ENCODE data around the gene NRARP.

The NRARP gene

DNA sequence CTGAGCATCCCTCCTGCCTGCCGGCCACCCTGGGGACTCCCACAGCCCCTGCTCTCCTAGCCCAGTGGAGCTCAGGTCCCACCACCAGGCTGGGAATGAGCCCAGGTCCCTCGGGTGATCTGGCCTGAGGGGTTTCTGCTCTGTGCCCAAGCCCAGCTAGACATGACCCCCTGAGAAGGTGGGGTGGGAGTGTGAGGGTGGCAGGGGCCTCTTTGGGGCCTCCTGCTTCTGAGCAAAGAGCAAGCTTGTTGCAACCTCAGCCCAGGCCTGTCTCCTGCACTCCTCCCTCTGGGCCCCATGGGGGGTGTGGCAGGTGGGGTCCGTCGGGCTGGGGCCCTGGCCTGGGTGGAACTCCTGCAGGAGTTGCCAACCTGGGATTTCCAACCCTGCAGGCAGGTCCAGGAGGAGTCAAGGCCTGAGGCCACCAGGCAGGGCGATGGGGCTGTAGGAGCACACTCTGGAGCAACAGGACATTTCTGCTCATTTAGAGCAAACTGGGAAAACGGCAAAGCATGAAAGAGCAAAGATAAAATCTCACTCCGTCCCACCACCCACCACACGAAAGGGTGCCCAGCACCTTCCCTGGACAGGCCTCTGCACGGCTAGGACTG lies 11.4 kb upstream of the NRARP start (continued):
- TF ChIP-seq, protein P1, sequence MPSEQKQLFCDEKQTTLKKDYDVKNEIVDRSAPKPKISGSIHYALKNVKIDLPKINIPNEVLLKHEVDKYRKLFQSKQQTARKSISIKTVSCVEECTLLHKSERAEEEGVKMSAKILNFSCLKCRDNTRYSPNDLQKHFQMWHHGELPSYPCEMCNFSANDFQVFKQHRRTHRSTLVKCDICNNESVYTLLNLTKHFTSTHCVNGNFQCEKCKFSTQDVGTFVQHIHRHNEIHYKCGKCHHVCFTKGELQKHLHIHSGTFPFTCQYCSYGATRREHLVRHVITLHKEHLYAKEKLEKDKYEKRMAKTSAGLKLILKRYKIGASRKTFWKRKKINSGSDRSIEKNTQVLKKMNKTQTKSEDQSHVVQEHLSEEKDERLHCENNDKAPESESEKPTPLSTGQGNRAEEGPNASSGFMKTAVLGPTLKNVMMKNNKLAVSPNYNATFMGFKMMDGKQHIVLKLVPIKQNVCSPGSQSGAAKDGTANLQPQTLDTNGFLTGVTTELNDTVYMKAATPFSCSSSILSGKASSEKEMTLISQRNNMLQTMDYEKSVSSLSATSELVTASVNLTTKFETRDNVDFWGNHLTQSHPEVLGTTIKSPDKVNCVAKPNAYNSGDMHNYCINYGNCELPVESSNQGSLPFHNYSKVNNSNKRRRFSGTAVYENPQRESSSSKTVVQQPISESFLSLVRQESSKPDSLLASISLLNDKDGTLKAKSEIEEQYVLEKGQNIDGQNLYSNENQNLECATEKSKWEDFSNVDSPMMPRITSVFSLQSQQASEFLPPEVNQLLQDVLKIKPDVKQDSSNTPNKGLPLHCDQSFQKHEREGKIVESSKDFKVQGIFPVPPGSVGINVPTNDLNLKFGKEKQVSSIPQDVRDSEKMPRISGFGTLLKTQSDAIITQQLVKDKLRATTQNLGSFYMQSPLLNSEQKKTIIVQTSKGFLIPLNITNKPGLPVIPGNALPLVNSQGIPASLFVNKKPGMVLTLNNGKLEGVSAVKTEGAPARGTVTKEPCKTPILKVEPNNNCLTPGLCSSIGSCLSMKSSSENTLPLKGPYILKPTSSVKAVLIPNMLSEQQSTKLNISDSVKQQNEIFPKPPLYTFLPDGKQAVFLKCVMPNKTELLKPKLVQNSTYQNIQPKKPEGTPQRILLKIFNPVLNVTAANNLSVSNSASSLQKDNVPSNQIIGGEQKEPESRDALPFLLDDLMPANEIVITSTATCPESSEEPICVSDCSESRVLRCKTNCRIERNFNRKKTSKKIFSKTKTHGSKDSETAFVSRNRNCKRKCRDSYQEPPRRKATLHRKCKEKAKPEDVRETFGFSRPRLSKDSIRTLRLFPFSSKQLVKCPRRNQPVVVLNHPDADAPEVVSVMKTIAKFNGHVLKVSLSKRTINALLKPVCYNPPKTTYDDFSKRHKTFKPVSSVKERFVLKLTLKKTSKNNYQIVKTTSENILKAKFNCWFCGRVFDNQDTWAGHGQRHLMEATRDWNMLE (tag by site-specific recombination; conservative IDR thresholded peaks at IDR 0.05; ENCODE audit: low read depth): no peak
- peak; percentile 22; the same call in 1 of the 2 replicates for TF ChIP-seq ZIC2 (tag by site-specific recombination; IDR thresholded peaks at IDR 0.05)
- no peak for TF ChIP-seq ZNF433 (tag by site-specific recombination; IDR thresholded peaks at IDR 0.05; ENCODE audit: low read depth)
- no peak for TF ChIP-seq ZNF843 (tag by site-specific recombination; IDR thresholded peaks at IDR 0.05)
- no peak for TF ChIP-seq ZNF121 (tag by site-specific recombination; IDR thresholded peaks at IDR 0.05)
- no peak for TF ChIP-seq HOXD13 (CRISPR knock-in tag; IDR thresholded peaks at IDR 0.05; ENCODE audit: borderline replicate concordance)
- TF ChIP-seq BCL11A (tag by site-specific recombination; IDR thresholded peaks at IDR 0.05; ENCODE audit: low read depth): no peak
- TF ChIP-seq, protein P2, sequence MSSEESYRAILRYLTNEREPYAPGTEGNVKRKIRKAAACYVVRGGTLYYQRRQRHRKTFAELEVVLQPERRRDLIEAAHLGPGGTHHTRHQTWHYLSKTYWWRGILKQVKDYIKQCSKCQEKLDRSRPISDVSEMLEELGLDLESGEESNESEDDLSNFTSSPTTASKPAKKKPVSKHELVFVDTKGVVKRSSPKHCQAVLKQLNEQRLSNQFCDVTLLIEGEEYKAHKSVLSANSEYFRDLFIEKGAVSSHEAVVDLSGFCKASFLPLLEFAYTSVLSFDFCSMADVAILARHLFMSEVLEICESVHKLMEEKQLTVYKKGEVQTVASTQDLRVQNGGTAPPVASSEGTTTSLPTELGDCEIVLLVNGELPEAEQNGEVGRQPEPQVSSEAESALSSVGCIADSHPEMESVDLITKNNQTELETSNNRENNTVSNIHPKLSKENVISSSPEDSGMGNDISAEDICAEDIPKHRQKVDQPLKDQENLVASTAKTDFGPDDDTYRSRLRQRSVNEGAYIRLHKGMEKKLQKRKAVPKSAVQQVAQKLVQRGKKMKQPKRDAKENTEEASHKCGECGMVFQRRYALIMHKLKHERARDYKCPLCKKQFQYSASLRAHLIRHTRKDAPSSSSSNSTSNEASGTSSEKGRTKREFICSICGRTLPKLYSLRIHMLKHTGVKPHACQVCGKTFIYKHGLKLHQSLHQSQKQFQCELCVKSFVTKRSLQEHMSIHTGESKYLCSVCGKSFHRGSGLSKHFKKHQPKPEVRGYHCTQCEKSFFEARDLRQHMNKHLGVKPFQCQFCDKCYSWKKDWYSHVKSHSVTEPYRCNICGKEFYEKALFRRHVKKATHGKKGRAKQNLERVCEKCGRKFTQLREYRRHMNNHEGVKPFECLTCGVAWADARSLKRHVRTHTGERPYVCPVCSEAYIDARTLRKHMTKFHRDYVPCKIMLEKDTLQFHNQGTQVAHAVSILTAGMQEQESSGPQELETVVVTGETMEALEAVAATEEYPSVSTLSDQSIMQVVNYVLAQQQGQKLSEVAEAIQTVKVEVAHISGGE (tag by site-specific recombination; conservative IDR thresholded peaks at IDR 0.05; ENCODE audit: low read depth): no peak
- TF ChIP-seq ZNF473 (tag by site-specific recombination; IDR thresholded peaks at IDR 0.05): no peak

- no peak overlapping the region for H3K27ac ChIP-seq (ENCODE audit: extremely low read depth, low read depth, low read length)
- TF ChIP-seq ZIC2 (tag by site-specific recombination; IDR thresholded peaks at IDR 0.05) (no peak; the same call in 1 of the 2 replicates), KLF9 (tag by site-specific recombination; IDR thresholded peaks at IDR 0.05; ENCODE audit: low read depth) (peak; percentile 38; the same call in 1 of the 2 replicates), ZNF791 (tag by site-specific recombination; IDR thresholded peaks at IDR 0.05) (no peak)
- TF ChIP-seq, protein P3, sequence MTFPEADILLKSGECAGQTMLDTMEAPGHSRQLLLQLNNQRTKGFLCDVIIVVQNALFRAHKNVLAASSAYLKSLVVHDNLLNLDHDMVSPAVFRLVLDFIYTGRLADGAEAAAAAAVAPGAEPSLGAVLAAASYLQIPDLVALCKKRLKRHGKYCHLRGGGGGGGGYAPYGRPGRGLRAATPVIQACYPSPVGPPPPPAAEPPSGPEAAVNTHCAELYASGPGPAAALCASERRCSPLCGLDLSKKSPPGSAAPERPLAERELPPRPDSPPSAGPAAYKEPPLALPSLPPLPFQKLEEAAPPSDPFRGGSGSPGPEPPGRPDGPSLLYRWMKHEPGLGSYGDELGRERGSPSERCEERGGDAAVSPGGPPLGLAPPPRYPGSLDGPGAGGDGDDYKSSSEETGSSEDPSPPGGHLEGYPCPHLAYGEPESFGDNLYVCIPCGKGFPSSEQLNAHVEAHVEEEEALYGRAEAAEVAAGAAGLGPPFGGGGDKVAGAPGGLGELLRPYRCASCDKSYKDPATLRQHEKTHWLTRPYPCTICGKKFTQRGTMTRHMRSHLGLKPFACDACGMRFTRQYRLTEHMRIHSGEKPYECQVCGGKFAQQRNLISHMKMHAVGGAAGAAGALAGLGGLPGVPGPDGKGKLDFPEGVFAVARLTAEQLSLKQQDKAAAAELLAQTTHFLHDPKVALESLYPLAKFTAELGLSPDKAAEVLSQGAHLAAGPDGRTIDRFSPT (tag by site-specific recombination; IDR thresholded peaks at IDR 0.05): peak; percentile 61; the same call in 1 of the 2 replicates
- ChIA-PET POLR2A (interaction anchor here (0.8 to 5.4 kb wide), 2 partner anchors 11 to 74 kb away, joined by 3 to 40 read pairs; partner anchors contain the start of gene NRARP), CTCF (interaction anchor here (0.7 to 2.1 kb wide), 3 partner anchors 11 to 110 kb away, joined by 4 to 6 read pairs (median 5); partner anchors contain the start of genes EXD3, NOXA1 and NRARP)
- no peaks in the 10 kb centered on the region; the same call in 1 of the 2 replicates for H3K4me1 ChIP-seq (ENCODE audit: control insufficient read depth, insufficient read depth, low read length)
- no peaks in the 10 kb centered on the region for H3K36me3 ChIP-seq (ENCODE audit: control insufficient read depth in 2 of 2, insufficient read depth in 1 of 2, low read length in 2 of 2)
- H3K9me3 ChIP-seq (ENCODE audit: control insufficient read depth, insufficient read depth, low read depth, low read length): no peaks in the 10 kb centered on the region
- no peak overlapping the region for H3K4me3 ChIP-seq (ENCODE audit: low read depth, low read length)
Measured at GRCh38 chr9:137312852-137313325, 10.8 kb upstream of the NRARP start.
